Neural cell (in vitro differentiated cells): Measurements from ENCODE around the gene ELP5. TPM values are rescaled to one million over a fixed set of nuclear protein-coding genes. Genes with fewer than 3 reads are reported as not detected.

Source experiments
- H2AFZ ChIP-seq: fragments of 200-600, 300-800 bp; sonication (generic), shearing (Covaris generic); 2 replicates; pipeline ENCODE4 v1.6.0; 2014; ENCODE audit warnings: low read depth, mild to moderate bottlenecking, antibody characterized with exemption, low read length, moderate library complexity
- H3F3A ChIP-seq: fragments of 200-600 bp; shearing (Covaris generic); 2 replicates; pipeline ENCODE4 v1.6.1; 2016; ENCODE audit warnings: mild to moderate bottlenecking, moderate library complexity, mixed read lengths, antibody characterized with exemption, low read length; ENCODE audit not compliant: insufficient read depth, poor library complexity, severe bottlenecking
- H3K27ac ChIP-seq: fragments of 200-600, 300-800 bp; sonication (generic), shearing (Covaris generic); 2 replicates; pipeline ENCODE4 v1.5.1; 2014; ENCODE audit warnings: mild to moderate bottlenecking, low read length, moderate library complexity
- H3K27me3 ChIP-seq: fragments of 300-800, 200-600 bp; sonication (generic), shearing (Covaris generic); 2 replicates; pipeline ENCODE4 v1.6.0; 2014; ENCODE audit warnings: mild to moderate bottlenecking, low read depth, low read length, moderate library complexity; ENCODE audit not compliant: insufficient read depth
- H3K36me3 ChIP-seq: fragments of 300-800, 200-600 bp; sonication (generic), shearing (Covaris generic); 2 replicates; pipeline ENCODE4 v1.5.1; 2014; ENCODE audit warnings: mild to moderate bottlenecking, antibody characterized with exemption, low read length, moderate library complexity; ENCODE audit not compliant: insufficient read depth
- H3K4me2 ChIP-seq: fragments of 300-800, 200-600 bp; sonication (generic), shearing (Covaris generic); 2 replicates; pipeline ENCODE4 v1.6.0; 2014; ENCODE audit warnings: mild to moderate bottlenecking, low read length
- H3K4me3 ChIP-seq: fragments of 300-800, 200-600 bp; sonication (generic), shearing (Covaris generic); 2 replicates; pipeline ENCODE4 v1.5.1; 2014; ENCODE audit warnings: mild to moderate bottlenecking, low read length, moderate library complexity
- H3K79me2 ChIP-seq: fragments of 200-600 bp; shearing (Covaris generic); replicated peaks from 2 replicates; pipeline ENCODE4 v1.6.0; 2014; ENCODE audit warnings: mild to moderate bottlenecking, low read length, moderate library complexity; ENCODE audit not compliant: insufficient read depth
- H3K9ac ChIP-seq: fragments of 300-800, 200-600 bp; sonication (generic), shearing (Covaris generic); 2 replicates; pipeline ENCODE4 v1.6.1; 2016; ENCODE audit warnings: mild to moderate bottlenecking, low read length, mixed read lengths
- H3K9me2 ChIP-seq: fragments of 200-600 bp; shearing (Covaris generic); 2 replicates; pipeline ENCODE4 v1.6.1; 2016; ENCODE audit warnings: mild to moderate bottlenecking, low read length, mixed read lengths; ENCODE audit not compliant: insufficient read depth
- H3K9me3 ChIP-seq: fragments of 200-600, 300-800 bp; sonication (generic), shearing (Covaris generic); 2 replicates; pipeline ENCODE4 v1.6.1; 2016; ENCODE audit warnings: mild to moderate bottlenecking, mixed run types, low read length, moderate library complexity, mixed read lengths
- H4K20me1 ChIP-seq: fragments of 200-600 bp; shearing (Covaris generic); 2 replicates; pipeline ENCODE4 v1.6.1; 2016; ENCODE audit warnings: mild to moderate bottlenecking, mixed run types; ENCODE audit not compliant: insufficient read depth
- CTCF ChIP-seq: fragments of 450-650 bp; IDR thresholded peaks from 2 replicates; pipeline ENCODE4 v1.5.1; 2014; ENCODE audit warnings: antibody characterized with exemption, mild to moderate bottlenecking, moderate library complexity; ENCODE audit not compliant: poor library complexity, severe bottlenecking
- EP300 ChIP-seq: fragments of 450-650 bp; conservative IDR thresholded peaks from 2 replicates; pipeline ENCODE4 v1.6.1; 2014; ENCODE audit warnings: antibody characterized with exemption, mild to moderate bottlenecking, moderate library complexity; ENCODE audit not compliant: poor library complexity, severe bottlenecking
- EZH2 ChIP-seq: fragments of 200-600, 300-800 bp; shearing (Covaris generic), sonication (generic); IDR thresholded peaks from 2 replicates; pipeline ENCODE4 v1.6.1; 2014; ENCODE audit warnings: antibody characterized with exemption, low read length, borderline replicate concordance, mild to moderate bottlenecking; ENCODE audit not compliant: insufficient read depth, poor library complexity, severe bottlenecking
- MXI1 ChIP-seq: fragments of 450-650 bp; conservative IDR thresholded peaks from 2 replicates; pipeline ENCODE4 v1.6.1; 2014; ENCODE audit warnings: antibody characterized with exemption, mild to moderate bottlenecking; ENCODE audit not compliant: poor library complexity, severe bottlenecking
- POLR2AphosphoS5 ChIP-seq: IDR thresholded peaks from 2 replicates; pipeline ENCODE4 v1.6.1; 2012
- RAD21 ChIP-seq: fragments of 450-650 bp; conservative IDR thresholded peaks from 2 replicates; pipeline ENCODE4 v1.6.1; 2014; ENCODE audit warnings: antibody characterized with exemption, mild to moderate bottlenecking, moderate library complexity
- SMC3 ChIP-seq: fragments of 450-650 bp; conservative IDR thresholded peaks from 2 replicates; pipeline ENCODE4 v1.6.1; 2014; ENCODE audit warnings: antibody characterized with exemption, mild to moderate bottlenecking, moderate library complexity; ENCODE audit not compliant: poor library complexity
- TAF1 ChIP-seq: IDR thresholded peaks from 2 replicates; pipeline ENCODE4 v1.6.1; 2012; ENCODE audit warnings: low read depth
- polyA plus RNA-seq: library from polyadenylated mRNA; depleted of rRNA; stranded (reverse); fragments of >200 nt; gene quantifications from 2 replicates; pipeline ENCODE4 v1.2.3, GENCODE V29; 2014
- TF ChIP-seq, protein P1 (sequence below): IDR thresholded peaks from 2 replicates; pipeline ENCODE4 v1.6.1; 2012; ENCODE audit warnings: borderline replicate concordance

The ELP5 gene
- polyA plus RNA-seq, 1 donor from 2014 or later, result 82.7 TPM

DNA sequence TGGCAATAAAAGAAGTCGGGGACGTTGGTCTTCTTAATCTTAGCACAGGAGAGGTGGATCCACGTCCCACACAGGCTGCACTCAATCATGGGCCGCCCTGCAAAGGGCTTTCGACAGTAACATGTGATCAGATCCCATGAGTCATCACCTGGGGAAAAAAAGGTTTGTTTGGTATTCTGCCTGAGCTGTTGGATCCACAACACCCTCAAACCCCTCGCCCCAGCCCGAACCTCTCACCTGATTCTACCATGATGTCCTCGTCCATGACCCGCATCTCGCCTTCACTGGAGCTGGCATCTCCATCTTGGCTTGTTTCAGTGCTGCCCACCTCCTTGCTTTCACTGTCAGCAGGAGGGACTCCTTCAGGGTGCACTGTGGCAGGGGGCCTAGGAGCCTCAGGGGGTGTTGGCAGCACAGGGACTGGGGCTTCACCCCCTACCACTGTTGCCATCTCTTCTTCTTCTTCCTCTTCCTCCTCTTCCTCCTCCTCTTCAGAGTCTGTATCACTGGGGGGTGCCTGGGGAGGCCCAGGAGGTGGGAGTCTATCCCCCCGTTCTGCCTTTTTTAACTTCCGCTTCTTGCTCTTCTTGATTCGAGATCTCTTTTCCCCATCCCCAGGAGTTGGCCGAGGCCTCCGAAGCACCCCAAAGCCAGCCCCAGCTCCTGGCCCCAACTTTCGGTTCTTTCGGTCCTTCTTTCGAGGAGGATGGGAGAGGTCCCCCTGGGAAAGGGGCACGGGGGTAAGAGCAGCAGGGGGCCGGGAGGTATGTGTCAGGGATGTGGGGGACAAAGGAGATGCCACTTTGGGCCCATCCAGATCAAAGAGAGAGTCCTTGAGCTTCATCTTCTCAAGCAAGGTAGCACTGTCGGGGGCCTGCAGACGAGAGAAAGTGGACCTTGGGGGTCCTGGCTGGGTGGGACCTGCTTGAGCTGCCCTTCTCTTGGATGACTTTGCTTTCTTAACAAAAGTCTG, 16.0 kb upstream of the ELP5 start:
- Histone ChIP-seq H3K4me2 (no peak overlapping the region), H3K27me3 (no peaks in the 10 kb centered on the region), H3F3A (peaks cover 3% of the 10 kb centered on the region), H3K9me3 (no peaks in the 10 kb centered on the region), H4K20me1 (no peaks in the 10 kb centered on the region), H3K4me3 (peak overlapping the region; percentile 75), H3K79me2 (peaks cover 82% of the 10 kb centered on the region), H3K9ac (no peak overlapping the region), H3K27ac (no peak overlapping the region), H2AFZ (no peak overlapping the region), H3K36me3 (no peaks in the 10 kb centered on the region), H3K9me2 (no peaks in the 10 kb centered on the region)
- TF ChIP-seq EZH2 (no peak), RAD21 (no peak), EP300 (no peak), TAF1 (no peak), POLR2AphosphoS5 (no peak), MXI1 (no peak), CTCF (no peak), SMC3 (no peak)
- TF ChIP-seq, protein P1, sequence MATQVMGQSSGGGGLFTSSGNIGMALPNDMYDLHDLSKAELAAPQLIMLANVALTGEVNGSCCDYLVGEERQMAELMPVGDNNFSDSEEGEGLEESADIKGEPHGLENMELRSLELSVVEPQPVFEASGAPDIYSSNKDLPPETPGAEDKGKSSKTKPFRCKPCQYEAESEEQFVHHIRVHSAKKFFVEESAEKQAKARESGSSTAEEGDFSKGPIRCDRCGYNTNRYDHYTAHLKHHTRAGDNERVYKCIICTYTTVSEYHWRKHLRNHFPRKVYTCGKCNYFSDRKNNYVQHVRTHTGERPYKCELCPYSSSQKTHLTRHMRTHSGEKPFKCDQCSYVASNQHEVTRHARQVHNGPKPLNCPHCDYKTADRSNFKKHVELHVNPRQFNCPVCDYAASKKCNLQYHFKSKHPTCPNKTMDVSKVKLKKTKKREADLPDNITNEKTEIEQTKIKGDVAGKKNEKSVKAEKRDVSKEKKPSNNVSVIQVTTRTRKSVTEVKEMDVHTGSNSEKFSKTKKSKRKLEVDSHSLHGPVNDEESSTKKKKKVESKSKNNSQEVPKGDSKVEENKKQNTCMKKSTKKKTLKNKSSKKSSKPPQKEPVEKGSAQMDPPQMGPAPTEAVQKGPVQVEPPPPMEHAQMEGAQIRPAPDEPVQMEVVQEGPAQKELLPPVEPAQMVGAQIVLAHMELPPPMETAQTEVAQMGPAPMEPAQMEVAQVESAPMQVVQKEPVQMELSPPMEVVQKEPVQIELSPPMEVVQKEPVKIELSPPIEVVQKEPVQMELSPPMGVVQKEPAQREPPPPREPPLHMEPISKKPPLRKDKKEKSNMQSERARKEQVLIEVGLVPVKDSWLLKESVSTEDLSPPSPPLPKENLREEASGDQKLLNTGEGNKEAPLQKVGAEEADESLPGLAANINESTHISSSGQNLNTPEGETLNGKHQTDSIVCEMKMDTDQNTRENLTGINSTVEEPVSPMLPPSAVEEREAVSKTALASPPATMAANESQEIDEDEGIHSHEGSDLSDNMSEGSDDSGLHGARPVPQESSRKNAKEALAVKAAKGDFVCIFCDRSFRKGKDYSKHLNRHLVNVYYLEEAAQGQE, result no peak

GRCh38 chr17:7236808-7237207, 15.2 kb upstream of the ELP5 start:
- Histone ChIP-seq H3K4me2 (peak overlapping the region; percentile 82), H3K27ac (peak overlapping the region; percentile 95), H3K79me2 (peaks cover 83% of the 10 kb centered on the region)

More at GRCh38 chr17:7236808-7237207, 15.2 kb upstream of the ELP5 start:
- no peaks in the 10 kb centered on the region for H3K36me3 ChIP-seq
- H3K9ac ChIP-seq, result peak overlapping the region; percentile 98
- no peaks in the 10 kb centered on the region for H3K9me3 ChIP-seq
- H3F3A ChIP-seq, result peaks cover 3% of the 10 kb centered on the region
- no peaks in the 10 kb centered on the region for H4K20me1 ChIP-seq
- no peak overlapping the region for H2AFZ ChIP-seq
- H3K4me3 ChIP-seq, result peak overlapping the region; percentile 75
- no peak for TF ChIP-seq EP300
- H3K27me3 ChIP-seq, result no peaks in the 10 kb centered on the region
- no peaks in the 10 kb centered on the region for H3K9me2 ChIP-seq
